ENCODE measurements around the gene UBE3C.
"Not testable (repeated sequence)": the region's sequence is repeated elsewhere in the genome, so short reads cannot be mapped to it uniquely, and the experiment has no call there.

Gene UBE3C

GRCh38 chr7:157130849-157131248 lies 7.9 kb upstream of the UBE3C start:
- not testable (repeated sequence) for DNase-seq (ENCODE audit: low read depth in 2 of 2)

GRCh38 chr7:157132796-157133195 lies 5.9 kb upstream of the UBE3C start:
- no peak for DNase-seq (ENCODE audit: low read depth in 2 of 2)

- DNase-seq (ENCODE audit: low read depth in 2 of 2), result no peak
Measured at GRCh38 chr7:157133304-157133703, 5.4 kb upstream of the UBE3C start.

GRCh38 chr7:157136372-157136771 lies 2.4 kb upstream of the UBE3C start:
- DNase-seq (ENCODE audit: low read depth in 2 of 2), result peak; percentile 58 to 60

- no peak for DNase-seq (ENCODE audit: low read depth in 2 of 2)
Measured at GRCh38 chr7:157138101-157138423, 664 bp upstream of the UBE3C start.

- DNase-seq (ENCODE audit: low read depth in 2 of 2), result no peak
Measured at GRCh38 chr7:157139111-157139809, 534 bp downstream of the UBE3C start.

GRCh38 chr7:157139810-157140510 lies 1.2 kb downstream of the UBE3C start:
- DNase-seq (ENCODE audit: low read depth in 2 of 2), result no peak

GRCh38 chr7:157140511-157140905 lies 1.8 kb downstream of the UBE3C start:
- no peak for DNase-seq (ENCODE audit: low read depth in 2 of 2)

- no peak for DNase-seq (ENCODE audit: low read depth in 2 of 2)
Measured at GRCh38 chr7:157141525-157142060, 2.9 kb downstream of the UBE3C start.

- DNase-seq (ENCODE audit: low read depth in 2 of 2), result no peak
Measured at GRCh38 chr7:157143788-157144187, 5.1 kb downstream of the UBE3C start.

GRCh38 chr7:157149317-157149716 lies 10.6 kb downstream of the UBE3C start:
- no peak for DNase-seq (ENCODE audit: low read depth in 2 of 2)

- no peak for DNase-seq (ENCODE audit: low read depth in 2 of 2)
Measured at GRCh38 chr7:157150882-157151281, 12.2 kb downstream of the UBE3C start.

GRCh38 chr7:157151626-157152339 lies 13.1 kb downstream of the UBE3C start:
- DNase-seq (ENCODE audit: low read depth in 2 of 2), result no peak

- no peak for DNase-seq (ENCODE audit: low read depth in 2 of 2)
Measured at GRCh38 chr7:157152391-157152937, 13.7 kb downstream of the UBE3C start.

- no peak for DNase-seq (ENCODE audit: low read depth in 2 of 2)
Measured at GRCh38 chr7:157153260-157153659, 14.5 kb downstream of the UBE3C start.

GRCh38 chr7:157155959-157156358 lies 17.2 kb downstream of the UBE3C start:
- no peak for DNase-seq (ENCODE audit: low read depth in 2 of 2)

GRCh38 chr7:157158400-157158799 lies 19.7 kb downstream of the UBE3C start:
- no peak for DNase-seq (ENCODE audit: low read depth in 2 of 2)

- DNase-seq (ENCODE audit: low read depth in 2 of 2), result not testable (repeated sequence)
Measured at GRCh38 chr7:157159537-157159936, 20.8 kb downstream of the UBE3C start.

GRCh38 chr7:157160433-157160832 lies 21.7 kb downstream of the UBE3C start:
- DNase-seq (ENCODE audit: low read depth in 2 of 2), result no peak

- DNase-seq (ENCODE audit: low read depth in 2 of 2), result no peak
Measured at GRCh38 chr7:157165987-157166386, 27.3 kb downstream of the UBE3C start.

GRCh38 chr7:157168571-157168970 lies 29.8 kb downstream of the UBE3C start:
- DNase-seq (ENCODE audit: low read depth in 2 of 2), result no peak

GRCh38 chr7:157176771-157177170 lies 38.0 kb downstream of the UBE3C start:
- DNase-seq (ENCODE audit: low read depth in 2 of 2), result no peak
